ENCODE measurements around the gene PES1. TPM values are rescaled to one million over a fixed set of nuclear protein-coding genes. Genes with fewer than 3 reads are reported as not detected.
"Not testable (repeated sequence)": the region's sequence is repeated elsewhere in the genome, so short reads cannot be mapped to it uniquely, and the experiment has no call there.

Gene PES1
- polyA plus RNA-seq, 1 donor, result 58.6 TPM

- not testable (repeated sequence) for DNase-seq; H3K4me3 ChIP-seq (ENCODE audit: low read length); H3K9me3 ChIP-seq (ENCODE audit: control insufficient read depth, low read depth, low read length); H3K27ac ChIP-seq (ENCODE audit: low read length); H3K36me3 ChIP-seq (ENCODE audit: control insufficient read depth, insufficient read depth, low read length); H3K27me3 ChIP-seq (ENCODE audit: control insufficient read depth, insufficient read depth, low read length)
- peaks cover 14% of the 10 kb centered on the region for H3K4me1 ChIP-seq (ENCODE audit: control insufficient read depth, insufficient read depth, low read length)
- no CpG with 5 or more reads among the region's 31 CpGs for WGBS (ENCODE audit: insufficient coverage, low lambda C conversion rate)
Measured at GRCh38 chr22:30631469-30631868, 39.8 kb upstream of the PES1 start.

DNA sequence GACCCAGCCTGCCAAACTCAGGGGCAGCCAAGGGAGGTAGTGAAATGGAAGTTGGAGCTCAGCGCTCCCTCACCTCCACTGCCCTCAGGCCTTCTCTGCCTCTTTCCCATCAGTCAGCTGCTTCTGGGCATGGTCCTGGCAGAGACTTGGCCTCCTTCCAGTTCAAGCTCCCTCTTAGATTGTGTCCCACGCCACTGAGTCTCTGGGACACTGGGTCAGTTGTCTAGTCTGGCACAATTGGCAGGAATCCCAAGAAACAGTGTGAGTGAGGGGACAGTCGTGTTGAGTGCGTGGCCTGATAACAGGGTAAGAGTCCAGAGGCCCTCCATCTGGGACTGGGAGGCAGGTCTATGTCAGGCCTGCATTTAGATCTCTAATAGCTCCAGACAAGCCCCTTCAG lies 36.8 kb upstream of the PES1 start:
- WGBS (ENCODE audit: insufficient coverage, low lambda C conversion rate), result no CpG with 5 or more reads among the region's 4 CpGs
- peaks cover 3% of the 10 kb centered on the region for H3K9me3 ChIP-seq (ENCODE audit: control insufficient read depth, low read depth, low read length)
- peak in 1 of 2 donors; percentile 77 for DNase-seq
- no peak overlapping the region for H3K4me3 ChIP-seq (ENCODE audit: low read length)
- peaks cover 8% of the 10 kb centered on the region for H3K4me1 ChIP-seq (ENCODE audit: control insufficient read depth, insufficient read depth, low read length)
- no peaks in the 10 kb centered on the region for H3K27me3 ChIP-seq (ENCODE audit: control insufficient read depth, insufficient read depth, low read length)
- peaks cover 5% of the 10 kb centered on the region for H3K36me3 ChIP-seq (ENCODE audit: control insufficient read depth, insufficient read depth, low read length)
- H3K27ac ChIP-seq (ENCODE audit: low read length), result no peak overlapping the region

DNA sequence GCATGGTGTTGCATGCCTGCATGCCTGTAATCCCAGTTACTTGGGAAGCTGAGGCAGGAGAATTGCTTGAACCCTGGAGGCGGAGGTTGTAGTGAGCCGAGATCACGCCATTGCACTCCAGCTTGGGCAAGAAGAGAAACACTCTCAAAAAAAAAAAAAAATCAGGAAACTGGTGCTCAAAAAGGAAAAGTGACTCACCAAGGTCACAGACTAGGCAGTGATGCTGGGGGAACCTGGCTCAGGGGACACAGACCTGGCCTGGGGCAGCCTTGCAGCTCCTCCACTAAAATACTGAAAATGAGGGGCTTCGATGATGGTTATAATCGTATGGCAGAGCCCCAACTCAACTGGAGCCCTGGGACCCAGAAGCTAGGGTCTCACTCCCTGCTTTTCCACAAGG lies 35.8 kb upstream of the PES1 start:
- H3K4me3 ChIP-seq (ENCODE audit: low read length), result no peak overlapping the region
- no CpG with 5 or more reads among the region's 5 CpGs for WGBS (ENCODE audit: insufficient coverage, low lambda C conversion rate)

DNA sequence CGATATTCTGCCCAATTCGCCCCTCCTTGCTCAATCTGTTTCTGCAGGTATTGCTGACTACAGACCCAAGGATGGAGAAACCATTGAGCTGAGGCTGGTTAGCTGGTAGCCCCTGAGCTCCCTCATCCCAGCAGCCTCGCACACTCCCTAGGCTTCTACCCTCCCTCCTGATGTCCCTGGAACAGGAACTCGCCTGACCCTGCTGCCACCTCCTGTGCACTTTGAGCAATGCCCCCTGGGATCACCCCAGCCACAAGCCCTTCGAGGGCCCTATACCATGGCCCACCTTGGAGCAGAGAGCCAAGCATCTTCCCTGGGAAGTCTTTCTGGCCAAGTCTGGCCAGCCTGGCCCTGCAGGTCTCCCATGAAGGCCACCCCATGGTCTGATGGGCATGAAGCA lies 34.7 kb upstream of the PES1 start:
- H3K4me3 ChIP-seq (ENCODE audit: low read length), result no peak overlapping the region
- H3K9me3 ChIP-seq (ENCODE audit: control insufficient read depth, low read depth, low read length), result no peaks in the 10 kb centered on the region
- H3K27me3 ChIP-seq (ENCODE audit: control insufficient read depth, insufficient read depth, low read length), result no peaks in the 10 kb centered on the region
- H3K27ac ChIP-seq (ENCODE audit: low read length), result no peak overlapping the region
- no CpG with 5 or more reads among the region's 5 CpGs for WGBS (ENCODE audit: insufficient coverage, low lambda C conversion rate)
- peaks cover 8% of the 10 kb centered on the region for H3K4me1 ChIP-seq (ENCODE audit: control insufficient read depth, insufficient read depth, low read length)
- DNase-seq, result no peak
- peaks cover 5% of the 10 kb centered on the region for H3K36me3 ChIP-seq (ENCODE audit: control insufficient read depth, insufficient read depth, low read length)

More for the DNA sequence above, 35.8 kb upstream of the PES1 start:
- Histone ChIP-seq H3K36me3 (ENCODE audit: control insufficient read depth, insufficient read depth, low read length) (peaks cover 5% of the 10 kb centered on the region), H3K27ac (ENCODE audit: low read length) (no peak overlapping the region), H3K27me3 (ENCODE audit: control insufficient read depth, insufficient read depth, low read length) (no peaks in the 10 kb centered on the region), H3K9me3 (ENCODE audit: control insufficient read depth, low read depth, low read length) (peaks cover 3% of the 10 kb centered on the region), H3K4me1 (ENCODE audit: control insufficient read depth, insufficient read depth, low read length) (peaks cover 8% of the 10 kb centered on the region)
- DNase-seq, result no peak

GRCh38 chr22:30619909-30620308 lies 28.2 kb upstream of the PES1 start:
- not testable (repeated sequence) for H3K27ac ChIP-seq (ENCODE audit: low read length); DNase-seq; H3K9me3 ChIP-seq (ENCODE audit: control insufficient read depth, low read depth, low read length); H3K4me1 ChIP-seq (ENCODE audit: control insufficient read depth, insufficient read depth, low read length); H3K4me3 ChIP-seq (ENCODE audit: low read length); H3K27me3 ChIP-seq (ENCODE audit: control insufficient read depth, insufficient read depth, low read length)
- WGBS (ENCODE audit: insufficient coverage, low lambda C conversion rate), result no CpG with 5 or more reads among the region's 6 CpGs
- peaks cover 17% of the 10 kb centered on the region for H3K36me3 ChIP-seq (ENCODE audit: control insufficient read depth, insufficient read depth, low read length)

DNA sequence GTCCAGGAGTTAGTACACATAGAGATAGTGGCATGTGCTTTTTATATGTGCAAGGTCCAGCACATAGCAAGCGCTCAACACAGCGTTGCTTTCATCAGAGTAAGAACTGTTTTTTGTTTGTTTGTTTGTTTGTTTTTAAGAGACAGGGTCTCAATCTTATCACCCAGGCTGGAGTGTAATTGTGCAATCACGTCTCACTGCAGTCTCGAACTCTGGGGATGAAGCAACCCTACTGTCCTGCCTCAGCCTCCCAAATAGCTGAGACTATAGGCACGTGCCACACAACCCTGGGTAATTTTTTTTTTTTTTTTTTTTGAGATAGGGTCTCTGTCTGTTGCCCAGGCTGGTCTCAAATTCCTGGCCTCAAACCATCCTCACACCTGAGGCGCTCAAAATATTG lies 26.1 kb upstream of the PES1 start:
- H3K36me3 ChIP-seq (ENCODE audit: control insufficient read depth, insufficient read depth, low read length), result peaks cover 21% of the 10 kb centered on the region

DNA sequence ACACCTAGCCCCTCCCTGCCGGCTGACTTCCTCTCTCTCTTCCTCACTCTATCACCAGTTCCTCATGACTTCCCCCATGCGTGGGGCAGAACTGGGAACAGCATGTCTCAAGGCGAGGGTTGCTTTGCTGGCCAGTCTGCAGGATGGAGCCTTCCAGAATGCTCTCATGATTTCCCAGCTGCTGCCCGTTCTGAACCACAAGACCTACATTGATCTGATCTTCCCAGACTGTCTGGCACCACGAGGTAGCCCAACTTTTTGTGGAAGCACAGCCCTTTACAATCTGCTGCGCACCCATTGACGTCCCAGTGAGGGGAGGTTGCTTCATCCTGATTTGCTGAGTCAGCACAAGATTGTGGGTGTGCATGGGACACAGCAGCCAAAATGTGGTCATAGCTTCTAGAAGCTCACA lies 23.8 kb upstream of the PES1 start:
- Histone ChIP-seq H3K4me1 (ENCODE audit: control insufficient read depth, insufficient read depth, low read length) (no peaks in the 10 kb centered on the region), H3K9me3 (ENCODE audit: control insufficient read depth, low read depth, low read length) (no peaks in the 10 kb centered on the region), H3K27me3 (ENCODE audit: control insufficient read depth, insufficient read depth, low read length) (no peaks in the 10 kb centered on the region), H3K27ac (ENCODE audit: low read length) (no peak overlapping the region), H3K4me3 (ENCODE audit: low read length) (no peak overlapping the region), H3K36me3 (ENCODE audit: control insufficient read depth, insufficient read depth, low read length) (peaks cover 30% of the 10 kb centered on the region)
- WGBS (ENCODE audit: insufficient coverage, low lambda C conversion rate), result no CpG with 5 or more reads among the region's 7 CpGs
- no peak for DNase-seq

More for the DNA sequence above, 26.1 kb upstream of the PES1 start:
- H3K27me3 ChIP-seq (ENCODE audit: control insufficient read depth, insufficient read depth, low read length), result no peaks in the 10 kb centered on the region
- no CpG with 5 or more reads among the region's 6 CpGs for WGBS (ENCODE audit: insufficient coverage, low lambda C conversion rate)
- H3K4me3 ChIP-seq (ENCODE audit: low read length), result no peak overlapping the region
- H3K27ac ChIP-seq (ENCODE audit: low read length), result no peak overlapping the region
- no peaks in the 10 kb centered on the region for H3K4me1 ChIP-seq (ENCODE audit: control insufficient read depth, insufficient read depth, low read length)
- H3K9me3 ChIP-seq (ENCODE audit: control insufficient read depth, low read depth, low read length), result no peaks in the 10 kb centered on the region
- DNase-seq, result no peak

GRCh38 chr22:30614879-30615278 lies 23.2 kb upstream of the PES1 start:
- H3K36me3 ChIP-seq (ENCODE audit: control insufficient read depth, insufficient read depth, low read length), result peaks cover 29% of the 10 kb centered on the region
- H3K9me3 ChIP-seq (ENCODE audit: control insufficient read depth, low read depth, low read length), result no peaks in the 10 kb centered on the region
- H3K27ac ChIP-seq (ENCODE audit: low read length), result no peak overlapping the region
- peaks cover under 1% of the 10 kb centered on the region for H3K4me1 ChIP-seq (ENCODE audit: control insufficient read depth, insufficient read depth, low read length)
- no peaks in the 10 kb centered on the region for H3K27me3 ChIP-seq (ENCODE audit: control insufficient read depth, insufficient read depth, low read length)
- H3K4me3 ChIP-seq (ENCODE audit: low read length), result no peak overlapping the region
- DNase-seq, result no peak

DNA sequence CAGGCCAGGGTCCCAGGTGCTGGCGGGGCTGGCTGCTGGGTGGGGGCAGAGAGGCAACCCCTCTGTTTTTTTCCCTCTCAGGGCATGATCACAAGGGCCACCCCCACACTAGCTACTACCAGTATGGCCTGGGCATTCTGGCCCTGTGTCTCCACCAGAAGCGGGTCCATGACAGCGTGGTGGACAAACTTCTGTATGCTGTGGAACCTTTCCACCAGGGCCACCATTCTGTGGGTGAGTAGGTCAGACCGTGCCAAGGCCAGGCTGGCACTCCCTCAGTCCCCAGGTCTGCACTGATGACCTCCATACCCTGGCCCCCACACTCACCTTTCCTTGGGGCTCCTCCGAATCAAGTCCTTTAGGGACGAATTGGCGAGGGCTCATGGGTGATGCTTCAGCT lies 22.6 kb upstream of the PES1 start:
- Histone ChIP-seq H3K36me3 (ENCODE audit: control insufficient read depth, insufficient read depth, low read length) (peaks cover 27% of the 10 kb centered on the region), H3K4me3 (ENCODE audit: low read length) (no peak overlapping the region), H3K27ac (ENCODE audit: low read length) (no peak overlapping the region), H3K4me1 (ENCODE audit: control insufficient read depth, insufficient read depth, low read length) (peaks cover 5% of the 10 kb centered on the region), H3K9me3 (ENCODE audit: control insufficient read depth, low read depth, low read length) (no peaks in the 10 kb centered on the region), H3K27me3 (ENCODE audit: control insufficient read depth, insufficient read depth, low read length) (no peaks in the 10 kb centered on the region)
- DNase-seq, result no peak
- WGBS (ENCODE audit: insufficient coverage, low lambda C conversion rate), result no CpG with 5 or more reads among the region's 7 CpGs

DNA sequence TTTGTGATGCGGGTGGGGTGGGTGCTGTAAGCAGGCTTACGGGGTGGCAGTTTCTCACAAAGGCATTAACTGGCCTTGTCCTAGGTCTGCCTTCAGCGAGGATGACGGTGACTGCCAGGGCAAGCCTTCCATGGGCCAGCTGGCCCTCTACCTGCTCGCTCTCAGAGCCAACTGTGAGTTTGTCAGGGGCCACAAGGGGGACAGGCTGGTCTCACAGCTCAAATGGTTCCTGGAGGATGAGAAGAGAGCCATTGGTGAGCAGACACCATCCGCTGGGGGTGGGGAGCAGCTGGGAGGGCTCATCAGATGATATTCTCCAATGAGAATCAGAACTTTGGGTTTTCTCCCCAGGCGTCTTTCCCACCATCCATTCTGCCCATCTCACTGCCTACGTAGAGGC lies 21.1 kb upstream of the PES1 start:
- no peaks in the 10 kb centered on the region for H3K27me3 ChIP-seq (ENCODE audit: control insufficient read depth, insufficient read depth, low read length)
- DNase-seq, result no peak
- H3K4me1 ChIP-seq (ENCODE audit: control insufficient read depth, insufficient read depth, low read length), result peaks cover 18% of the 10 kb centered on the region
- no CpG with 5 or more reads among the region's 8 CpGs for WGBS (ENCODE audit: insufficient coverage, low lambda C conversion rate)
- no peak overlapping the region for H3K27ac ChIP-seq (ENCODE audit: low read length)
- H3K4me3 ChIP-seq (ENCODE audit: low read length), result no peak overlapping the region
- peaks cover 25% of the 10 kb centered on the region for H3K36me3 ChIP-seq (ENCODE audit: control insufficient read depth, insufficient read depth, low read length)
- H3K9me3 ChIP-seq (ENCODE audit: control insufficient read depth, low read depth, low read length), result no peaks in the 10 kb centered on the region

- Histone ChIP-seq H3K27me3 (ENCODE audit: control insufficient read depth, insufficient read depth, low read length) (no peaks in the 10 kb centered on the region), H3K4me3 (ENCODE audit: low read length) (no peak overlapping the region), H3K36me3 (ENCODE audit: control insufficient read depth, insufficient read depth, low read length) (peaks cover 25% of the 10 kb centered on the region), H3K27ac (ENCODE audit: low read length) (no peak overlapping the region), H3K9me3 (ENCODE audit: control insufficient read depth, low read depth, low read length) (no peaks in the 10 kb centered on the region), H3K4me1 (ENCODE audit: control insufficient read depth, insufficient read depth, low read length) (peaks cover 25% of the 10 kb centered on the region)
- WGBS (ENCODE audit: insufficient coverage, low lambda C conversion rate), result no CpG with 5 or more reads among the region's 3 CpGs
- no peak for DNase-seq
Measured at GRCh38 chr22:30611197-30611596, 19.5 kb upstream of the PES1 start.

All from large intestine (tissue), 3 donors.